Aorta (tissue), 5 donors: ENCODE data around the gene SLIT1. TPM values are rescaled to one million over a fixed set of nuclear protein-coding genes. Genes with fewer than 3 reads are reported as not detected.

Source experiments
- ATAC-seq: fragments of 200-7000 bp; cut with Tn5 transposase; one replicate; pipeline ENCODE4 v1.9.1; 2022; ENCODE audit warnings: moderate library complexity; ENCODE audit not compliant: low FRiP score
- DNase-seq, 2 donors: peaks; one replicate each; pipeline ENCODE4 v3.0.0-alpha.2; 2020
- H3K27ac ChIP-seq, 2 donors: one replicate each; pipeline ENCODE4 v1.5.1; 2013; ENCODE audit warnings: low read length in 2 of 2, mild to moderate bottlenecking in 2 of 2, moderate library complexity in 2 of 2, control low read depth in 1 of 2, inconsistent platforms in 1 of 2, low read depth in 1 of 2
- H3K27me3 ChIP-seq, 2 donors: one replicate each; pipeline ENCODE4 v1.6.1; 2013; ENCODE audit warnings: control low read depth in 1 of 2, low read length in 1 of 2, mild to moderate bottlenecking in 1 of 2, moderate library complexity in 1 of 2; ENCODE audit not compliant: insufficient read depth in 2 of 2, control insufficient read depth in 1 of 2
- H3K36me3 ChIP-seq, 2 donors: one replicate each; pipeline ENCODE4 v1.6.1; 2013; ENCODE audit warnings: control low read depth in 1 of 2, low read length in 1 of 2, mild to moderate bottlenecking in 1 of 2; ENCODE audit not compliant: insufficient read depth in 2 of 2, control insufficient read depth in 1 of 2
- H3K4me1 ChIP-seq, 2 donors: one replicate each; pipeline ENCODE4 v1.6.1; 2013; ENCODE audit warnings: low read length in 2 of 2, control low read depth in 1 of 2, mild to moderate bottlenecking in 1 of 2, moderate library complexity in 1 of 2; ENCODE audit not compliant: insufficient read depth in 2 of 2, control insufficient read depth in 1 of 2
- H3K4me3 ChIP-seq, 2 donors: one replicate each; pipeline ENCODE4 v1.5.1; 2013; ENCODE audit warnings: low read length in 2 of 2, control low read depth in 1 of 2, mild to moderate bottlenecking in 1 of 2
- H3K9me3 ChIP-seq: one replicate; pipeline ENCODE4 v1.6.1; 2013; ENCODE audit warnings: mild to moderate bottlenecking, low read length; ENCODE audit not compliant: control insufficient read depth
- WGBS, 2 donors: extraction: QIAGEN DNeasy Blood & Tissue Kit; methylation state at CpG; one replicate each; pipeline ENCODE4 v1.1.7; 2013; 5-methylcytosine and 5-hydroxymethylcytosine counted together
- intact Hi-C, 2 donors: fragments of 100-400 bp; cut with DNase I; formaldehyde crosslinking; loops; one replicate each; pipeline versions ENCODE4 v1.14.2 to v1.15.0; 2022
- long read RNA-seq, 2 donors: library from polyadenylated mRNA; unstranded; transcript quantifications; one replicate each; pipeline ENCODE4 v2.0.0, GENCODE V29; 2020 to 2021
- polyA plus RNA-seq, 2 donors: library from polyadenylated mRNA; stranded (reverse); fragments of 200-250 nt; gene quantifications; one replicate each; pipeline ENCODE4 v1.2.3, GENCODE V29; 2013
- total RNA-seq, 2 donors: library from RNA; stranded (reverse); fragmentation: NEBNext Ultra II Directional; extraction: Animal tissue kit (Norgen Biotek cat#: 25700); gene quantifications; one replicate each; pipeline ENCODE4 v1.2.1, GENCODE V29; 2021
- donor health status: healthy with polysubstance abuse.
- donor health status: Bipolar disorder and iron deficiency.
- donor health status: DM: no; HTN: no; CAD: no.
- donor health status: DM: no; HTN: no; CAD: no.
- donor health status: DM: yes; HTN: yes; CAD: no.

Gene SLIT1
- total RNA-seq (under 1 TPM; 0.19 to 0.42 TPM), polyA plus RNA-seq (under 1 TPM; 0.13 to 0.25 TPM)
- long read RNA-seq, donor 1: 0 reads
- long read RNA-seq, donor 2, partial matches to known transcripts: 0 of 1 reads
- long read RNA-seq, donor 2, other reads (novel, unspliced or antisense): 1 of 1 reads

DNA sequence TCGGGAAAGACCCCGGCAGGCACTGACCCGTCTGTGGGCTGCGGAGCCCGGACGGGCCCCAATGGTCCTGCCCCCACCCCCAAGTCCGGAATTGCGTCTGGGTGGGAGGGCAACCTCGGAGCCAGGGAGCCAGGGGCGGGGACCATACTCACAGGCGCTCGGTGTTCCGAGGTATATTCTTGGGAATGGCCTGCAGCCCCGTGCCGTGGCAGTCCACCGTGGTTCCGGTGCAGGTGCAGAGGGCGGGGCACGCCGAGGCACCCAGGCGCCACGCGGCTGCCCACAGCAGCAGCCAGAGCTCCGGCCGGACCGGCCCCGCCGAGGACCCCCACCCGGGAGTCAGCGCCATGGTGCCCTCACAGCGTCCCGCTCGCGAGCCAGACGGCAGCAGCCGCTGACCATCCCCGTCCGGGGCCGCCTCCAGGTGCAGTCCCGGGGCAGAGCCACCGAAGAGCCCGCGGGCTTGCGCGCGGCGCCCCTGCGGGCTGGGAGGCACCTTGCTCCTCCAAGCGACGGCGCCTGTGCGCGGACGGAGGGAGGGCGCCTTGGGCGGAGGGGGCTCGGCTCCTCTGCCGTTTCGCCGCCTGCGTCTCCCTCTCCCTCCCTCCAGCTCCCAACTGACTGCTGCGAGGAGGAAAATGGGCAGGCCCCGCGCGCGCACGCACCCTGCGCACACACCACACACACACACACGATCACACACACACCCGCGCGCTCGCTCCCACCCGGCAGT is at the start of gene SLIT1:
Gene SLIT1 (minus strand): TSS at position 634 of the 733 bp plus-strand sequence. CDS start 285 bp downstream, at position 349.
- Histone ChIP-seq H3K36me3 (no peaks in the 10 kb centered on the region), H3K4me3 (no peak within 1 kb of the TSS), H3K9me3 (no peaks in the 10 kb centered on the region), H3K4me1 (no peaks in the 10 kb centered on the region), H3K27ac (no peak within 1 kb of the TSS), H3K27me3 (peaks cover 0 to 4% of the 10 kb centered on the region in 2 donors)
- no peak for ATAC-seq
- DNase-seq: peak in 1 of 2 donors; percentile 70
- 1% methylated on average over 46 to 74 of the region's 74 CpGs for WGBS, 2 donors
- intact Hi-C loops: no loop called here

DNA sequence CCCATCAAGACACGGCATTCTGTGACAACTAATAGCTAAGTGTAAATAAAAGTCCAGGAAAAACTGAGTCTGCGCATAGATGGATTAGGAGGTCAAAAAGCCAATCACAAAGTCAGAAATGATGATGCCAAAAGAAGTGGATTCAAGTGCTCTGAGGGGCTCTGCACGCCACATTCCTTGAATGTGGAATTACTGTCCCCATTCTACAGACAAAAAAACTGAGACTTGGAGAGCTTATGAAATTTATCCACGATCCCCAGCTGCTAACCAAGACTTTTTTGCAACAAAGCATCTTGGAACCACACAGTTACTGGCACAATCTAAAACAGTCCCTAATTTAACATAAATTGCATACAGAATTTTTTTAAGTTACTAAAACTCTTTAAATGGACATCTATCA is 49.6 kb upstream of the SLIT1 start:
- H3K9me3 ChIP-seq: no peaks in the 10 kb centered on the region
- no peaks in the 10 kb centered on the region for H3K4me1 ChIP-seq
- no peaks in the 10 kb centered on the region for H3K27me3 ChIP-seq
- ATAC-seq: no peak
- no peak for DNase-seq
- WGBS, 2 donors: 93 to 98% methylated on average over 4 of the region's 4 CpGs
- H3K27ac ChIP-seq: no peak overlapping the region
- H3K36me3 ChIP-seq: no peaks in the 10 kb centered on the region
- intact Hi-C loops: no loop called here
- H3K4me3 ChIP-seq: no peak overlapping the region

DNA sequence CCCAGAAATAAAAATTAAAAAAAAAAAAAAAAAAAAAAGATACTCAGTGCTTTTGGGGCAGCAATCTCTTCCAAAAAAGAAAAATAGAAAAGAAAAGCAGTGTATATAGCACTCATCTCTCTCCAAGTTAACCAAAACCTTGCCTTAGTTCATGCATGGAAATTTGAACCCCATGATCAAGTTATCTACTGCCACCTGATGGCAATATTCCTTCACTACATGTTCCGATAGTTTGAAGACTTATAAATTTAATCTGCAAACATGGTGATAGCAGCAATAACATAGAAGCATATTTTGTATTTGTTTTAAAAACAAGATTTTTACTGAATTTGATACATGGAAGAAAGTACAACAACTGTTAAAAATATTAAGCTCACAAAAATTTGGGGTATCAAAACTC is 48.6 kb upstream of the SLIT1 start:
- 46 to 55% methylated on average over 1 of the region's 1 CpG for WGBS, 2 donors
- H3K4me1 ChIP-seq: no peaks in the 10 kb centered on the region
- H3K9me3 ChIP-seq: no peaks in the 10 kb centered on the region
- DNase-seq: no peak
- H3K4me3 ChIP-seq: no peak overlapping the region
- no peaks in the 10 kb centered on the region for H3K36me3 ChIP-seq
- intact Hi-C loops: no loop called here
- no peak overlapping the region for H3K27ac ChIP-seq
- no peak for ATAC-seq
- H3K27me3 ChIP-seq: no peaks in the 10 kb centered on the region

DNA sequence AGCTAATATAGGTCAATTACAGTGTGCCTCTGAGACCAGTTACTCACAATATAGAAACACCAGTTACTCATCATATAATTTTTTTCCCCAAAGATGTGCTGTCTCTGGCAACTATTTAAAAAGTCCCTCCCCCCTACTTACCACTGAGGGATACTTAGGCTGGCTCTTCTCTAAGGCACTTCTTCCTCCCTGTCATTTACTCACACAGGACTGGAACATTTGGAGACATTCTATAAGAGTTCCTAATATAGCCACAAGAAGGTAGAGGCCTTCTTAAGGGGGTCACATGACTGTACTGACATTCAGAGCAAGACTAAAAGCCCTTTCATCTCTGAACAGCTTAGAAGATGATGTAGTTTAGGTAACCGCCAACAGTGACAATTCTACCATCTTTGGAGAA is 44.4 kb upstream of the SLIT1 start:
- H3K27me3 ChIP-seq: no peaks in the 10 kb centered on the region
- no peak overlapping the region for H3K4me3 ChIP-seq
- H3K4me1 ChIP-seq: no peaks in the 10 kb centered on the region
- DNase-seq (no peak), ATAC-seq (no peak)
- H3K9me3 ChIP-seq: no peaks in the 10 kb centered on the region
- H3K36me3 ChIP-seq: peaks cover 4% of the 10 kb centered on the region in 2 donors
- intact Hi-C loops: no loop called here
- WGBS, 2 donors: 95 to 98% methylated on average over 1 of the region's 1 CpG
- no peak overlapping the region for H3K27ac ChIP-seq

DNA sequence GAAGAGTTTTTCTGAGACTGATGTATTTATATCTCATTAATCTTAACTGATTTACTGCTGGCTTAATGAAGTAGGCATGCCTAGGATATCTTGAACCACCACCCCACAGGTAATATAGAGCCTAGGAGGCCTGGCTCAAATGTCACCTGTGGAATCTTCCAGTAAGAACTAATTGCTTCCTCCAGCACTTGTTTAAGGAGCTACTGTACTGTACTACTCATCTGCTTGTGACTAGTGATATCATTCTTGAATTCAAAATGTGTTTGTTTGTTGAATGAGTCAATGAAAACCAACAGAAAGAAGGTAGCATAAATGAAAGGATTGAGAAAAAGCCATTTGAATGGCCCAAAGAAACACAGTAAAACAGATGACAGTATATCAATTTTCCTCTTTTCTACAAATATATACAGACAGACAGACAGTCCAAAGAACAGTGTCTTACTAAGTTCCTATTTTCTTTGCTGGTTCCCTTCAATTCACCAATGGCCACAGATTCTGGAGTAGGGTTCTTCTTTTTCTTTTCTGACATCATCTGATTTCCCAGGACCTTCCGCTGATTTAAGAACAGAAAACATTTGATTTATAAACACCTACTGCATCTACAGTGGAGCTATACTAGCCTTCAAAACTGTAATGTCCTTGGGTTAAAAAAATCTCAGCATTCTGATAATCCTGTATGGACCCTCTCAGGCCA is 43.7 kb upstream of the SLIT1 start:
- WGBS, 2 donors: 95 to 100% methylated on average over 1 of the region's 1 CpG
- peaks cover 4% of the 10 kb centered on the region in 2 donors for H3K36me3 ChIP-seq

DNA sequence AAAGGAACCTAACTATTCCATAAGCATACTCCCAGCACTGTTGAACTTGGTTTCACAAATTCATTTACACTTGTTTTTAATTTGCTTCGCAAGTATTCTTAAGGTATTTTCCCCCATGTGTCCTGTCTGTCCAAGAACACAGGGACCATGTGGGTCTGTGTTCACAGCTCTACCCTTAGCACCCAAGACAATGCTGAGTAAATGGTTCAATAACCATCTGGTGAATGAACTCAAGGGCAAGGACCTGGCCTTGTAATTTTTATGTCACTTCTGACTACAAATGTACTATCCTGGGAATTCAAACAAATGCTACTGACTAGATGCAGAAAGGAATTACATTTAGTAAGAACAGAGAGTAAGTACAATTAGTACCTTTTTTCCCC is 43.0 kb upstream of the SLIT1 start:
- peaks cover 4% of the 10 kb centered on the region in 2 donors for H3K36me3 ChIP-seq
- ATAC-seq (no peak), DNase-seq (no peak)
- intact Hi-C loops: no loop called here
- no peak overlapping the region for H3K4me3 ChIP-seq
- 97% methylated on average over 1 of the region's 1 CpG for WGBS, 2 donors
- H3K4me1 ChIP-seq: no peaks in the 10 kb centered on the region
- no peak overlapping the region for H3K27ac ChIP-seq
- no peaks in the 10 kb centered on the region for H3K9me3 ChIP-seq
- H3K27me3 ChIP-seq: no peaks in the 10 kb centered on the region

More for the DNA sequence above, 43.7 kb upstream of the SLIT1 start:
- ATAC-seq (no peak), DNase-seq (no peak)
- Histone ChIP-seq H3K9me3 (no peaks in the 10 kb centered on the region), H3K27ac (no peak overlapping the region), H3K4me1 (no peaks in the 10 kb centered on the region), H3K27me3 (no peaks in the 10 kb centered on the region), H3K4me3 (no peak overlapping the region)
- intact Hi-C loops: no loop called here

DNA sequence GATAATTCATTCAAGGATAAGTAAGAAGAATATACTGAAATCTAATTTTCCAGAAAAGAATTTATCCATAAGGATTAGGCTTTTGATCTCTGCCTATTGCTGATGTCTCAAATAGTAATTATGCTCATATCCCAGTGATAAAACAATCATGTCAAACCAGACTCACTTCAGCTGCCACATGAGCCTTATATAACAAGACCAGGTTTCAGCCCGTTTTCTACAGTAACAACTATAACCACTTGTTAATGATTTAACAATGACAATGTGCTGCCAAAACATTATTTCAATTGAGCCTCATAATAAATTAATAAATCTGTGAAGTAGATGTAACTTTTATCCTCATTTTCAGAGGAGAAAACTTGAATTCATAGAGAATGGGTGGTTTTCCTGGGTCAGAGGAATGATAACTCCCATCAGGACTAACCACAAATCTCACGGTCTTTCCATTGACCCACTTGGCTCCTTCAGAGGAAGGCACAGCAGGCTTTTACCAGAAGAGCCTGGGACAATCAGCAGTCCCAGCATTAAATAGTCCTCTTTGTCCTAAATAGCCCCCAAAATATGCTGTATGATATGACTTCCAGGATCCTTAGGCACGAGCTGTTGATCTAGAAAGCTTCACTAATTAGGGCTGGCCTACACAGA is 42.5 kb upstream of the SLIT1 start:
- H3K9me3 ChIP-seq: no peaks in the 10 kb centered on the region
- no peak overlapping the region for H3K27ac ChIP-seq
- no peaks in the 10 kb centered on the region for H3K27me3 ChIP-seq
- WGBS, 2 donors: 80 to 90% methylated on average over 3 of the region's 3 CpGs
- H3K4me3 ChIP-seq: no peak overlapping the region
- no peak for DNase-seq
- no peaks in the 10 kb centered on the region for H3K4me1 ChIP-seq
- peaks cover 4% of the 10 kb centered on the region in 2 donors for H3K36me3 ChIP-seq
- no peak for ATAC-seq
- intact Hi-C loops: no loop called here

DNA sequence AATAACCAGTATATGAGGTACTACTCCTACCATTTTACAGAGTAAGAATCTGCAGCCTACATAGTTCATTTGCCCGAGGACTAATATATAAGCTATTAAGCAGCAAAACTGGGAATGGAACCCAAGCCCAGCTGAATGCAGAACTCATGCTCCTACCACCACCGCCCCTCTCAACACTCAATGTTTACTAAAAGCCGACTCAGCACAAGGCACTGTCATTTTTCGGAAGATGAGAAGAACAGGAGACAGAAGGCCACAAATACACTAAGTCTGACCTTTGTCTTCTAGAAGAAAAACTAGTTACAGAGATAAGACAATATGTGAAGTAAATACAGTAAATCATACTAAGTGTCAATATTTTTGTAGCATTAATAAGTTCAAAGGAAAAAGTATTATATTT is 40.6 kb upstream of the SLIT1 start:
- H3K27ac ChIP-seq: no peak overlapping the region
- intact Hi-C loops: no loop called here
- no peaks in the 10 kb centered on the region for H3K27me3 ChIP-seq
- H3K4me1 ChIP-seq: no peaks in the 10 kb centered on the region
- H3K9me3 ChIP-seq: no peaks in the 10 kb centered on the region
- H3K36me3 ChIP-seq: peaks cover 4% of the 10 kb centered on the region in 2 donors
- H3K4me3 ChIP-seq: no peak overlapping the region
- DNase-seq (no peak), ATAC-seq (no peak)
- WGBS, 2 donors: 86 to 90% methylated on average over 4 of the region's 4 CpGs
